Retinal pigment epithelial cell (primary cell): Measurements from ENCODE around the gene BMPR1B.

Experiments used
- DNase-seq: peaks from one replicate; pipeline ENCODE4 v3.0.0-alpha.2; 2010; ENCODE audit warnings: low read depth
- H3K4me3 ChIP-seq: 2 replicates; pipeline ENCODE4 v1.5.1; 2011; ENCODE audit warnings: mild to moderate bottlenecking, low read length, control low read depth, moderate library complexity
- CTCF ChIP-seq: conservative IDR thresholded peaks from 2 replicates; pipeline ENCODE4 v1.5.1; 2011; ENCODE audit warnings: low read depth, low read length, control low read depth, inconsistent platforms

BMPR1B gene

GRCh38 chr4:95153182-95153581 is 395.4 kb downstream of the BMPR1B start:
- no peak for DNase-seq
- H3K4me3 ChIP-seq: no peak overlapping the region
- no peak for TF ChIP-seq CTCF

GRCh38 chr4:95155759-95156451 is 398.1 kb downstream of the BMPR1B start:
- no peak overlapping the region for H3K4me3 ChIP-seq
- no peak for DNase-seq
- peak; percentile 64 for TF ChIP-seq CTCF

- H3K4me3 ChIP-seq: no peak overlapping the region
- TF ChIP-seq CTCF: no peak
- no peak for DNase-seq
Observed at GRCh38 chr4:95156452-95156765, 398.7 kb downstream of the BMPR1B start.

GRCh38 chr4:95157596-95157995 is 399.8 kb downstream of the BMPR1B start:
- TF ChIP-seq CTCF: no peak
- no peak for DNase-seq
- H3K4me3 ChIP-seq: no peak overlapping the region

GRCh38 chr4:95158045-95158444 is 400.3 kb downstream of the BMPR1B start:
- no peak for DNase-seq
- no peak for TF ChIP-seq CTCF
- H3K4me3 ChIP-seq: no peak overlapping the region

GRCh38 chr4:95158626-95159025 is 400.9 kb downstream of the BMPR1B start:
- TF ChIP-seq CTCF: no peak
- H3K4me3 ChIP-seq: no peak overlapping the region
- DNase-seq: no peak

- TF ChIP-seq CTCF: no peak
- H3K4me3 ChIP-seq: no peak overlapping the region
- DNase-seq: no peak
Observed at GRCh38 chr4:95159384-95159783, 401.6 kb downstream of the BMPR1B start.
